Measurements from ENCODE around the gene RPS26. TPM values are rescaled to one million over a fixed set of nuclear protein-coding genes. Genes with fewer than 3 reads are reported as not detected.

RPS26 gene
- total and polyA plus RNA-seq, 9 of the 15 experiments (the other 6 are each of a cell fraction or from before 2014, with no cell fraction given), result 70.2 to 1,589 (median 852) TPM

DNA sequence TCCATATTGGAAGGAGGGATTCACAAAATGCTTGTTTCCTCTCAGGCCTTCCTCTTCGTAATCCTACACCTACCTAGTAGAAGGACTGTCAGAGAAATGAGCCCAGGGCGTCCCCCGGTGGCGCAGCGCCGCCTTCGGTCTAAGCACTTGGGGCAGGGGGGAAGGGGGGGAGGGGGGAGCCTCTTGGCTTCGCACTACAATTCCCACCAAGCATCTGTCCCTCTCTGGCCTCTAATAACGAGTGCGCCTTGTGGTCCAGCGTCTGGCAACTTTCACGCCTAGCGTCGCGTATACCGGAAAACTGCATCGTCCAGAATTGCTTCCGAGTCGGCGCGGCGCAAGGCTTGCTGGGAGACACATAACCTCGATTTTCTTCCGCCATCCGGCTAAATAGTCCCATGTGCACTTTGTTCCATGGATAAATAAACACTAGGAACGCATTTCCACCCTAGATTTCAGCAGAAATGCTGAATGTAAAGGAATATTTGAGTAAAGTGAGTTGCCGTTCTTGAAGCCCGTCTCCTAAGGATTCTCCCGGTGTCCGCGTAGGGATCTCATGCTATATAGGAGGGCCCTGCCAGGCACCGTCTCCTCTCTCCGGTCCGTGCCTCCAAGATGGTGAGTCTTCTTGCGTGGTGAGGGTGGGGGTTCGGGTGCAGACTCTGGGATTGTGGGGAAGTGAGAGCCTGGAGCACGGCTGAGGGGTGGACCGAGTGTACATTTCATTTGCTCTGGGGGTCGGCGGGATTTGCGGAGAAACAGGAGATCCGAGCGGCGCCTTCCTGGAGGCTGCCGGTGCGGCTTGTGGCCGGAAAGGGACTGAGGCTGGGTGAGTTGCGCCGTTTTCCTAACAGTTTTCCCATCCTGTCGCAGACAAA lies at the start of gene RPS26 (continued):
- TF ChIP-seq PBX2 (CRISPR knock-in tag; IDR thresholded peaks at IDR 0.05; ENCODE audit: low read depth) (no peak), PBX2 (tag; conservative IDR thresholded peaks at IDR 0.05; ENCODE audit: low read depth) (peak; percentile 33; the same call in 1 of the 2 replicates), ZNF174 (CRISPR knock-in tag; IDR thresholded peaks at IDR 0.05) (no peak), CXXC5 (CRISPR knock-in tag; IDR thresholded peaks at IDR 0.05) (peak; percentile 99), LEF1 (IDR thresholded peaks at IDR 0.05) (peak; percentile 80), DDX20 (tag; IDR thresholded peaks at IDR 0.05; ENCODE audit: low read depth) (peak; percentile 79), BRD4 (IDR thresholded peaks at IDR 0.05) (peak; percentile 55; the same call in 1 of the 2 replicates), RBBP5 (IDR thresholded peaks at IDR 0.05; ENCODE audit: borderline replicate concordance, insufficient read depth, low read length, poor library complexity, severe bottlenecking) (peak; percentile 75), HBP1 (CRISPR knock-in tag; IDR thresholded peaks at IDR 0.05) (peak; percentile 70; the same call in 1 of the 2 replicates), ZC3H8 (IDR thresholded peaks at IDR 0.05) (peak; percentile 91), CAMTA2 (CRISPR knock-in tag; conservative IDR thresholded peaks at IDR 0.05) (peak; percentile 88; the same call in 1 of the 2 replicates), MED1 (CRISPR knock-in tag; IDR thresholded peaks at IDR 0.05; ENCODE audit: borderline replicate concordance) (no peak), JUNB (CRISPR knock-in tag; conservative IDR thresholded peaks at IDR 0.05) (no peak), TCFL5 (CRISPR knock-in tag; conservative IDR thresholded peaks at IDR 0.05) (no peak)
- TF ChIP-seq, protein P1, sequence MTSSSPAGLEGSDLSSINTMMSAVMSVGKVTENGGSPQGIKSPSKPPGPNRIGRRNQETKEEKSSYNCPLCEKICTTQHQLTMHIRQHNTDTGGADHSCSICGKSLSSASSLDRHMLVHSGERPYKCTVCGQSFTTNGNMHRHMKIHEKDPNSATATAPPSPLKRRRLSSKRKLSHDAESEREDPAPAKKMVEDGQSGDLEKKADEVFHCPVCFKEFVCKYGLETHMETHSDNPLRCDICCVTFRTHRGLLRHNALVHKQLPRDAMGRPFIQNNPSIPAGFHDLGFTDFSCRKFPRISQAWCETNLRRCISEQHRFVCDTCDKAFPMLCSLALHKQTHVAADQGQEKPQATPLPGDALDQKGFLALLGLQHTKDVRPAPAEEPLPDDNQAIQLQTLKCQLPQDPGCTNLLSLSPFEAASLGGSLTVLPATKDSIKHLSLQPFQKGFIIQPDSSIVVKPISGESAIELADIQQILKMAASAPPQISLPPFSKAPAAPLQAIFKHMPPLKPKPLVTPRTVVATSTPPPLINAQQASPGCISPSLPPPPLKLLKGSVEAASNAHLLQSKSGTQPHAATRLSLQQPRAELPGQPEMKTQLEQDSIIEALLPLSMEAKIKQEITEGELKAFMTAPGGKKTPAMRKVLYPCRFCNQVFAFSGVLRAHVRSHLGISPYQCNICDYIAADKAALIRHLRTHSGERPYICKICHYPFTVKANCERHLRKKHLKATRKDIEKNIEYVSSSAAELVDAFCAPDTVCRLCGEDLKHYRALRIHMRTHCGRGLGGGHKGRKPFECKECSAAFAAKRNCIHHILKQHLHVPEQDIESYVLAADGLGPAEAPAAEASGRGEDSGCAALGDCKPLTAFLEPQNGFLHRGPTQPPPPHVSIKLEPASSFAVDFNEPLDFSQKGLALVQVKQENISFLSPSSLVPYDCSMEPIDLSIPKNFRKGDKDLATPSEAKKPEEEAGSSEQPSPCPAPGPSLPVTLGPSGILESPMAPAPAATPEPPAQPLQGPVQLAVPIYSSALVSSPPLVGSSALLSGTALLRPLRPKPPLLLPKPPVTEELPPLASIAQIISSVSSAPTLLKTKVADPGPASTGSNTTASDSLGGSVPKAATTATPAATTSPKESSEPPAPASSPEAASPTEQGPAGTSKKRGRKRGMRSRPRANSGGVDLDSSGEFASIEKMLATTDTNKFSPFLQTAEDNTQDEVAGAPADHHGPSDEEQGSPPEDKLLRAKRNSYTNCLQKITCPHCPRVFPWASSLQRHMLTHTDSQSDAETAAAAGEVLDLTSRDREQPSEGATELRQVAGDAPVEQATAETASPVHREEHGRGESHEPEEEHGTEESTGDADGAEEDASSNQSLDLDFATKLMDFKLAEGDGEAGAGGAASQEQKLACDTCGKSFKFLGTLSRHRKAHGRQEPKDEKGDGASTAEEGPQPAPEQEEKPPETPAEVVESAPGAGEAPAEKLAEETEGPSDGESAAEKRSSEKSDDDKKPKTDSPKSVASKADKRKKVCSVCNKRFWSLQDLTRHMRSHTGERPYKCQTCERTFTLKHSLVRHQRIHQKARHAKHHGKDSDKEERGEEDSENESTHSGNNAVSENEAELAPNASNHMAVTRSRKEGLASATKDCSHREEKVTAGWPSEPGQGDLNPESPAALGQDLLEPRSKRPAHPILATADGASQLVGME (CRISPR knock-in tag; IDR thresholded peaks at IDR 0.05), result peak; percentile 89; the same call in 1 of the 2 replicates
- TF ChIP-seq, protein P2, sequence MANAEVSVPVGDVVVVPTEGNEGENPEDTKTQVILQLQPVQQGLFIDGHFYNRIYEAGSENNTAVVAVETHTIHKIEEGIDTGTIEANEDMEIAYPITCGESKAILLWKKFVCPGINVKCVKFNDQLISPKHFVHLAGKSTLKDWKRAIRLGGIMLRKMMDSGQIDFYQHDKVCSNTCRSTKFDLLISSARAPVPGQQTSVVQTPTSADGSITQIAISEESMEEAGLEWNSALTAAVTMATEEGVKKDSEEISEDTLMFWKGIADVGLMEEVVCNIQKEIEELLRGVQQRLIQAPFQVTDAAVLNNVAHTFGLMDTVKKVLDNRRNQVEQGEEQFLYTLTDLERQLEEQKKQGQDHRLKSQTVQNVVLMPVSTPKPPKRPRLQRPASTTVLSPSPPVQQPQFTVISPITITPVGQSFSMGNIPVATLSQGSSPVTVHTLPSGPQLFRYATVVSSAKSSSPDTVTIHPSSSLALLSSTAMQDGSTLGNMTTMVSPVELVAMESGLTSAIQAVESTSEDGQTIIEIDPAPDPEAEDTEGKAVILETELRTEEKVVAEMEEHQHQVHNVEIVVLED (CRISPR knock-in tag; IDR thresholded peaks at IDR 0.05), result peak; percentile 93
